K562 (cell line): ENCODE data around the gene ANKRD60. TPM values are rescaled to one million over a fixed set of nuclear protein-coding genes. Genes with fewer than 3 reads are reported as not detected.

Source experiments
- ASH1L ChIP-seq: fragments of 450-650 bp; IDR thresholded peaks from 2 replicates; pipeline ENCODE4 v1.6.1; 2018; ENCODE audit warnings: borderline replicate concordance, mild to moderate bottlenecking, low read depth; ENCODE audit not compliant: partially characterized antibody
- ATF7 ChIP-seq: fragments of 450-650 bp; IDR thresholded peaks from 2 replicates; pipeline ENCODE4 v1.7.1; 2014; ENCODE audit warnings: mild to moderate bottlenecking, moderate library complexity
- BCL6 ChIP-seq: fragments of 250-450 bp; sonication (Bioruptor Pico); IDR thresholded peaks from 2 replicates; pipeline ENCODE4 v1.4.0; 2020
- CBFB ChIP-seq: sonication (generic); formaldehyde crosslinking; IDR thresholded peaks from 2 replicates; pipeline ENCODE4 v1.4.0; 2020; ENCODE audit warnings: mild to moderate bottlenecking, missing genetic modification reagents
- DPF2 ChIP-seq: fragments of 450-650 bp; IDR thresholded peaks from 2 replicates; pipeline ENCODE4 v1.6.1; 2016
- FOXM1 ChIP-seq, 2 experiments: fragments of 450-650 bp in 1 of 2; sonication (generic) in 1 of 2; formaldehyde crosslinking in 1 of 2; IDR thresholded peaks; 2 replicates each; pipeline versions ENCODE4 v1.6.1 to v1.9.0; 2017 to 2022; ENCODE audit warnings: low read depth in 2 of 2, mild to moderate bottlenecking in 2 of 2, missing genetic modification reagents in 1 of 2, moderate library complexity in 1 of 2
- HLTF ChIP-seq: fragments of 450-650 bp; IDR thresholded peaks from 2 replicates; pipeline ENCODE4 v1.6.1; 2016
- LCOR ChIP-seq: sonication (generic); formaldehyde crosslinking; IDR thresholded peaks from 2 replicates; pipeline ENCODE4 v1.8.0; 2022; ENCODE audit warnings: mild to moderate bottlenecking, missing genetic modification reagents
- POLR2B ChIP-seq: fragments of 450-650 bp; IDR thresholded peaks from 2 replicates; pipeline ENCODE4 v1.6.1; 2018; ENCODE audit warnings: low read depth; ENCODE audit not compliant: partially characterized antibody
- PTTG1 ChIP-seq: fragments of 450-650 bp; IDR thresholded peaks from 2 replicates; pipeline ENCODE4 v1.6.1; 2016; ENCODE audit warnings: low read depth, mild to moderate bottlenecking, missing genetic modification characterization, missing compliant biosample characterization
- SMARCC2 ChIP-seq: fragments of 450-650 bp; IDR thresholded peaks from 2 replicates; pipeline ENCODE4 v1.6.1; 2017; ENCODE audit warnings: antibody characterized with exemption, moderate library complexity, mild to moderate bottlenecking, low read depth
- SNIP1 ChIP-seq: fragments of 450-650 bp; IDR thresholded peaks from 2 replicates; pipeline ENCODE4 v1.7.1; 2017; ENCODE audit warnings: low read depth, mild to moderate bottlenecking
- TBL1XR1 ChIP-seq, 2 experiments: IDR thresholded peaks; 2 replicates each; pipeline ENCODE4 v1.6.1; 2012; ENCODE audit warnings: improper control_type of control experiment in 2 of 2, low read length in 2 of 2, mild to moderate bottlenecking in 1 of 2
- ZNF232 ChIP-seq: sonication (generic); formaldehyde crosslinking; IDR thresholded peaks from 2 replicates; pipeline ENCODE4 v1.8.0; 2022; ENCODE audit warnings: mild to moderate bottlenecking, missing genetic modification reagents
- ZNF583 ChIP-seq: fragments of 250-450 bp; sonication (Bioruptor Pico); IDR thresholded peaks from 2 replicates; pipeline ENCODE4 v1.4.0; 2020
- ZNF778 ChIP-seq: fragments of 450-650 bp; formaldehyde crosslinking; IDR thresholded peaks from 2 replicates; pipeline ENCODE4 v1.4.0; 2020; ENCODE audit warnings: mild to moderate bottlenecking, moderate library complexity
- polyA plus RNA-seq, 8 experiments: library from polyadenylated mRNA; depleted of rRNA in 4 of 8; stranded (reverse) in 5 of 8; unstranded in 3 of 8; fragments of >200 nt; fragmentation: Nextera tagmentation in 2 of 8; fragmentation: Illumina TruSeq in 1 of 8; extraction: Ambion mirVana in 2 of 8; extraction: Trizol in 1 of 8; gene quantifications; 2 replicates each; pipeline versions ENCODE4 v1.2.1 to v1.2.3, GENCODE V29; 2011 to 2014; ENCODE audit warnings: inconsistent platforms in 1 of 8, missing spikeins in 1 of 8
- total RNA-seq, 7 experiments: library from RNA; depleted of rRNA in 6 of 7; stranded (reverse); fragments of >200 nt in 6 of 7; fragmentation: Illumina TruSeq in 2 of 7; extraction: Trizol in 2 of 7; gene quantifications; 2 replicates each; pipeline versions ENCODE4 v1.2.1 to v1.2.3, GENCODE V29; 2011 to 2021; ENCODE audit warnings: low replicate concordance in 1 of 7
- TF ChIP-seq, protein P1 (sequence below): sonication (generic); formaldehyde crosslinking; IDR thresholded peaks from 2 replicates; pipeline ENCODE4 v1.8.0; 2022; ENCODE audit warnings: mild to moderate bottlenecking, missing genetic modification reagents
- TF ChIP-seq, protein P2 (sequence below): fragments of 250-450 bp; sonication (Bioruptor Pico); IDR thresholded peaks from 2 replicates; pipeline ENCODE4 v1.4.0; 2020; ENCODE audit warnings: mild to moderate bottlenecking, moderate library complexity
- TF ChIP-seq, protein P3 (sequence below): fragments of 150-350 bp; conservative IDR thresholded peaks from 2 replicates; pipeline ENCODE4 v1.6.1; 2014; ENCODE audit warnings: low read length

Gene ANKRD60
- total and polyA plus RNA-seq, 9 of the 15 experiments (the other 6 are each of a cell fraction or from before 2014, with no cell fraction given) = not detected

DNA sequence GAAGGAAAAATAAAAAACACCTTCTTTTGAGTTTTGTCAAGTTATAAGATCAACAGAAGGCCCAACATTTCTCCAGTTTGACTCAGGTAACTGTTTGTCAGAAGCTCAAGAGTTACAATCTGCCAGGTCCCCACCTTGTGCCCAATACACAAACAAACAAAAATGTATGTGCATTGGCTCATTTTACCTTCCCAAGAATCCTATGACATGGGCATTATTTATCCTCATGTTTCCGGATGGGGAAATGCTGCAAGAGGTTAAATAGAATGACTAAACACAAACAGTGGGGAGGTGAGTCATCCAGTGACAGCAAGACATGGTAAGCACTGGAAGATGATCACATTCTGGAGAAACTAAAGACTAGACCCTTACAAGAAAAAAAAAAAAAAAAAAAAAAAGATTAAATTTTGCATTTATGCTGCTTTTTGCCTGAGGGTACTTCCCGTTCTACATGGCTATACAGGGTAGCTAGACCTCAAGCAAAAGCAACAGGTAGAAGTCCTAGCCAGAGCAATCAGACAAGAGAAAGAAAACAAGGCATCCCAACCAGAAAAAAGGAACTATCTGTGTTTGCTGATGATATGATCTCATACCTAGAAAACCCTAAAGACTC lies 23.6 kb upstream of the ANKRD60 start (continued):
- 0 out of 4 replicates have a peak, but pooled peaks of 1 of the 2 experiments have one; percentile 5 for TF ChIP-seq TBL1XR1 (IDR thresholded peaks at IDR 0.05; ENCODE audit: low read length in 2 of 2)
- TF ChIP-seq ASH1L = no peak
- peak; percentile 94 for TF ChIP-seq ZNF583 (CRISPR knock-in tag)
- TF ChIP-seq BCL6 (CRISPR knock-in tag) = peak; percentile 96
- no peak for TF ChIP-seq SNIP1
- peak; percentile 89 for TF ChIP-seq ATF7
- TF ChIP-seq ZNF232 (CRISPR knock-in tag) = no peak
- TF ChIP-seq, protein P1, sequence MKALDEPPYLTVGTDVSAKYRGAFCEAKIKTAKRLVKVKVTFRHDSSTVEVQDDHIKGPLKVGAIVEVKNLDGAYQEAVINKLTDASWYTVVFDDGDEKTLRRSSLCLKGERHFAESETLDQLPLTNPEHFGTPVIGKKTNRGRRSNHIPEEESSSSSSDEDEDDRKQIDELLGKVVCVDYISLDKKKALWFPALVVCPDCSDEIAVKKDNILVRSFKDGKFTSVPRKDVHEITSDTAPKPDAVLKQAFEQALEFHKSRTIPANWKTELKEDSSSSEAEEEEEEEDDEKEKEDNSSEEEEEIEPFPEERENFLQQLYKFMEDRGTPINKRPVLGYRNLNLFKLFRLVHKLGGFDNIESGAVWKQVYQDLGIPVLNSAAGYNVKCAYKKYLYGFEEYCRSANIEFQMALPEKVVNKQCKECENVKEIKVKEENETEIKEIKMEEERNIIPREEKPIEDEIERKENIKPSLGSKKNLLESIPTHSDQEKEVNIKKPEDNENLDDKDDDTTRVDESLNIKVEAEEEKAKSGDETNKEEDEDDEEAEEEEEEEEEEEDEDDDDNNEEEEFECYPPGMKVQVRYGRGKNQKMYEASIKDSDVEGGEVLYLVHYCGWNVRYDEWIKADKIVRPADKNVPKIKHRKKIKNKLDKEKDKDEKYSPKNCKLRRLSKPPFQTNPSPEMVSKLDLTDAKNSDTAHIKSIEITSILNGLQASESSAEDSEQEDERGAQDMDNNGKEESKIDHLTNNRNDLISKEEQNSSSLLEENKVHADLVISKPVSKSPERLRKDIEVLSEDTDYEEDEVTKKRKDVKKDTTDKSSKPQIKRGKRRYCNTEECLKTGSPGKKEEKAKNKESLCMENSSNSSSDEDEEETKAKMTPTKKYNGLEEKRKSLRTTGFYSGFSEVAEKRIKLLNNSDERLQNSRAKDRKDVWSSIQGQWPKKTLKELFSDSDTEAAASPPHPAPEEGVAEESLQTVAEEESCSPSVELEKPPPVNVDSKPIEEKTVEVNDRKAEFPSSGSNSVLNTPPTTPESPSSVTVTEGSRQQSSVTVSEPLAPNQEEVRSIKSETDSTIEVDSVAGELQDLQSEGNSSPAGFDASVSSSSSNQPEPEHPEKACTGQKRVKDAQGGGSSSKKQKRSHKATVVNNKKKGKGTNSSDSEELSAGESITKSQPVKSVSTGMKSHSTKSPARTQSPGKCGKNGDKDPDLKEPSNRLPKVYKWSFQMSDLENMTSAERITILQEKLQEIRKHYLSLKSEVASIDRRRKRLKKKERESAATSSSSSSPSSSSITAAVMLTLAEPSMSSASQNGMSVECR (CRISPR knock-in tag) = no peak
- no peak for TF ChIP-seq LCOR (CRISPR knock-in tag)
- TF ChIP-seq DPF2 = peak; percentile 98
- no peak for TF ChIP-seq POLR2B
- peak; percentile 92 for TF ChIP-seq SMARCC2
- TF ChIP-seq, protein P2, sequence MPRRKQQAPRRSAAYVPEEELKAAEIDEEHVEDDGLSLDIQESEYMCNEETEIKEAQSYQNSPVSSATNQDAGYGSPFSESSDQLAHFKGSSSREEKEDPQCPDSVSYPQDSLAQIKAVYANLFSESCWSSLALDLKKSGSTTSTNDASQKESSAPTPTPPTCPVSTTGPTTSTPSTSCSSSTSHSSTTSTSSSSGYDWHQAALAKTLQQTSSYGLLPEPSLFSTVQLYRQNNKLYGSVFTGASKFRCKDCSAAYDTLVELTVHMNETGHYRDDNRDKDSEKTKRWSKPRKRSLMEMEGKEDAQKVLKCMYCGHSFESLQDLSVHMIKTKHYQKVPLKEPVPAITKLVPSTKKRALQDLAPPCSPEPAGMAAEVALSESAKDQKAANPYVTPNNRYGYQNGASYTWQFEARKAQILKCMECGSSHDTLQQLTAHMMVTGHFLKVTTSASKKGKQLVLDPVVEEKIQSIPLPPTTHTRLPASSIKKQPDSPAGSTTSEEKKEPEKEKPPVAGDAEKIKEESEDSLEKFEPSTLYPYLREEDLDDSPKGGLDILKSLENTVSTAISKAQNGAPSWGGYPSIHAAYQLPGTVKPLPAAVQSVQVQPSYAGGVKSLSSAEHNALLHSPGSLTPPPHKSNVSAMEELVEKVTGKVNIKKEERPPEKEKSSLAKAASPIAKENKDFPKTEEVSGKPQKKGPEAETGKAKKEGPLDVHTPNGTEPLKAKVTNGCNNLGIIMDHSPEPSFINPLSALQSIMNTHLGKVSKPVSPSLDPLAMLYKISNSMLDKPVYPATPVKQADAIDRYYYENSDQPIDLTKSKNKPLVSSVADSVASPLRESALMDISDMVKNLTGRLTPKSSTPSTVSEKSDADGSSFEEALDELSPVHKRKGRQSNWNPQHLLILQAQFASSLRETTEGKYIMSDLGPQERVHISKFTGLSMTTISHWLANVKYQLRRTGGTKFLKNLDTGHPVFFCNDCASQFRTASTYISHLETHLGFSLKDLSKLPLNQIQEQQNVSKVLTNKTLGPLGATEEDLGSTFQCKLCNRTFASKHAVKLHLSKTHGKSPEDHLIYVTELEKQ (CRISPR knock-in tag) = peak; percentile 93
- TF ChIP-seq, protein P3, sequence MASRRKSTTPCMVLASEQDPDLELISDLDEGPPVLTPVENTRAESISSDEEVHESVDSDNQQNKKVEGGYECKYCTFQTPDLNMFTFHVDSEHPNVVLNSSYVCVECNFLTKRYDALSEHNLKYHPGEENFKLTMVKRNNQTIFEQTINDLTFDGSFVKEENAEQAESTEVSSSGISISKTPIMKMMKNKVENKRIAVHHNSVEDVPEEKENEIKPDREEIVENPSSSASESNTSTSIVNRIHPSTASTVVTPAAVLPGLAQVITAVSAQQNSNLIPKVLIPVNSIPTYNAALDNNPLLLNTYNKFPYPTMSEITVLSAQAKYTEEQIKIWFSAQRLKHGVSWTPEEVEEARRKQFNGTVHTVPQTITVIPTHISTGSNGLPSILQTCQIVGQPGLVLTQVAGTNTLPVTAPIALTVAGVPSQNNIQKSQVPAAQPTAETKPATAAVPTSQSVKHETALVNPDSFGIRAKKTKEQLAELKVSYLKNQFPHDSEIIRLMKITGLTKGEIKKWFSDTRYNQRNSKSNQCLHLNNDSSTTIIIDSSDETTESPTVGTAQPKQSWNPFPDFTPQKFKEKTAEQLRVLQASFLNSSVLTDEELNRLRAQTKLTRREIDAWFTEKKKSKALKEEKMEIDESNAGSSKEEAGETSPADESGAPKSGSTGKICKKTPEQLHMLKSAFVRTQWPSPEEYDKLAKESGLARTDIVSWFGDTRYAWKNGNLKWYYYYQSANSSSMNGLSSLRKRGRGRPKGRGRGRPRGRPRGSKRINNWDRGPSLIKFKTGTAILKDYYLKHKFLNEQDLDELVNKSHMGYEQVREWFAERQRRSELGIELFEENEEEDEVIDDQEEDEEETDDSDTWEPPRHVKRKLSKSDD = no peak
- peak; percentile 96 for TF ChIP-seq PTTG1 (tag)
- TF ChIP-seq FOXM1 (IDR thresholded peaks at IDR 0.05; ENCODE audit: low read depth) = peak; percentile 44; the same call in 1 of the 2 replicates
- TF ChIP-seq FOXM1 (CRISPR knock-in tag; IDR thresholded peaks at IDR 0.05; ENCODE audit: low read depth) = no peak
- TF ChIP-seq CBFB (CRISPR knock-in tag) = no peak
- no peak for TF ChIP-seq ZNF778 (CRISPR knock-in tag)
- no peak for TF ChIP-seq HLTF
